Thyroid gland (tissue), 4 donors: ENCODE results near the gene MROH8.

Source experiments
- POLR2A ChIP-seq, 2 donors: fragments of 450-650 bp; IDR thresholded peaks; one replicate each; pipeline ENCODE4 v1.6.1; 2017; ENCODE audit warnings: antibody characterized with exemption in 2 of 2, mild to moderate bottlenecking in 2 of 2, moderate library complexity in 1 of 2
- TF ChIP-seq, protein P1 (sequence below), 6 experiments: fragments of 200-600 bp in 3 of 6; fragments of 450-650 bp in 3 of 6; sonication (generic) in 3 of 6; IDR thresholded peaks; one replicate each; pipeline ENCODE4 v1.5.1; 2016 to 2019; ENCODE audit warnings: antibody characterized with exemption in 6 of 6, mild to moderate bottlenecking in 2 of 6, inconsistent platforms in 1 of 6, moderate library complexity in 1 of 6

- TF ChIP-seq, protein P1, sequence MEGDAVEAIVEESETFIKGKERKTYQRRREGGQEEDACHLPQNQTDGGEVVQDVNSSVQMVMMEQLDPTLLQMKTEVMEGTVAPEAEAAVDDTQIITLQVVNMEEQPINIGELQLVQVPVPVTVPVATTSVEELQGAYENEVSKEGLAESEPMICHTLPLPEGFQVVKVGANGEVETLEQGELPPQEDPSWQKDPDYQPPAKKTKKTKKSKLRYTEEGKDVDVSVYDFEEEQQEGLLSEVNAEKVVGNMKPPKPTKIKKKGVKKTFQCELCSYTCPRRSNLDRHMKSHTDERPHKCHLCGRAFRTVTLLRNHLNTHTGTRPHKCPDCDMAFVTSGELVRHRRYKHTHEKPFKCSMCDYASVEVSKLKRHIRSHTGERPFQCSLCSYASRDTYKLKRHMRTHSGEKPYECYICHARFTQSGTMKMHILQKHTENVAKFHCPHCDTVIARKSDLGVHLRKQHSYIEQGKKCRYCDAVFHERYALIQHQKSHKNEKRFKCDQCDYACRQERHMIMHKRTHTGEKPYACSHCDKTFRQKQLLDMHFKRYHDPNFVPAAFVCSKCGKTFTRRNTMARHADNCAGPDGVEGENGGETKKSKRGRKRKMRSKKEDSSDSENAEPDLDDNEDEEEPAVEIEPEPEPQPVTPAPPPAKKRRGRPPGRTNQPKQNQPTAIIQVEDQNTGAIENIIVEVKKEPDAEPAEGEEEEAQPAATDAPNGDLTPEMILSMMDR (IDR thresholded peaks at IDR 0.05), result no peak
- no peak for TF ChIP-seq POLR2A (IDR thresholded peaks at IDR 0.05)
Measured at GRCh38 chr20:37228656-37229055, 49.3 kb upstream of the MROH8 start.
